HG02981 (cell line): ENCODE data around the gene MAP7D2.

Source experiments
- ATAC-seq: cut with Tn5 transposase; IDR thresholded peaks from one replicate; pipeline ENCODE4 v1.9.1; 2021; ENCODE audit warnings: mild to moderate bottlenecking, moderate library complexity; ENCODE audit not compliant: unreplicated experiment

MAP7D2 gene

DNA sequence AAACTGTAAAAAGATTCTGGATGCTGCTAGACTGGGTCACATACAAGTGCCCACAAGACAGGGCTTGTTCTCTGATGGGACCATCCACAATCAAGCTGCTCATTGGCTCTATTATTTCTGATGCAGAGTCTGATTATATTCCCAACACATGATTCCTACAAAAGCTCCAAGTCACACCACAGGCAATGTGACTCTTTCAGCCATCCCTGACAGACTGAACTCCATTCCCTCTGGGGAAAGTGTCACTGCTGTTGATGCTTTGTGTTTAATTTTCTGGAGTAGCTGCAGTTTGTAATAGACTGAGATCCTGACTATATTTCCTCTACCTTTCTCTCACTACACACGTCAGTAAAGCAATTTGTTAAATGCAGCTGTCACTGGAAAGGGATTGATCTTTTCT is 70.5 kb downstream of the MAP7D2 start:
- no peak for ATAC-seq

DNA sequence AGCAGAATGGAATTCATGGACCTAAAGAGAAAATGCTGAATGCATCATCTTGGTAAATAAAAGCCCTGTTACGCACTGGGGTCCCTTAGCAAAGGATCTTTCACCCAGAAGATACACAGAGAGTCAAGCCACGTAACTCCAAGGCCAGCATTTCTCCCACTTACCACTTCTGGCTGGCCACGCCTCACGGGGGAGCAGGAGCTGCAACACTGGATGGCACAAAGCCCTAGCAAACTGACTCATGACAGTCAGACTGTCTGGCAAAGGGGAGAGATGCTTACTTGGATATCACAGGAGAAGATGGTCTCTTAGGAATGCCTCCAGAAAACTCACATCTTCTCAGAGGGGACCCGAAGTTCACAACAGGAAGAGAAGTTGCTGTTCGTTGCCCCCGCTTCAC is 74.5 kb downstream of the MAP7D2 start:
- ATAC-seq = no peak

DNA sequence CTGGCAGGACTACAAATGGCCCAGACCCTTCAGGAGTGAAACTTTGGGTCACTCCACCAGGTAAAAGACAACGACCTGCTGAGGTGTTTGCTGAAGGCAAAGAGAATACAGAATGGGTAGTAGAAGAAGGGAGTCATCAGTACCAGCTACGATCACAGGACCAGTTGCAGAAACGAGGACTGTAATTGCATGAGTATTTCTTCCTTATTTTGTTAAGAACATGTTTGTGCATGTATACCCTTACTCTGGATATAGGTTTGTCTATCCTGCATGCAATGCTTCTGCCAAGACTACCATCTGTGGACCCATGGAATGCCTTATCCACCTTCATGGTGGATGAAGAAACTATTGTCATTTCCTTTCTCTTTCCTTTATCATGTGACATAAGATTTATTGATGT is 77.7 kb downstream of the MAP7D2 start:
- no peak for ATAC-seq

DNA sequence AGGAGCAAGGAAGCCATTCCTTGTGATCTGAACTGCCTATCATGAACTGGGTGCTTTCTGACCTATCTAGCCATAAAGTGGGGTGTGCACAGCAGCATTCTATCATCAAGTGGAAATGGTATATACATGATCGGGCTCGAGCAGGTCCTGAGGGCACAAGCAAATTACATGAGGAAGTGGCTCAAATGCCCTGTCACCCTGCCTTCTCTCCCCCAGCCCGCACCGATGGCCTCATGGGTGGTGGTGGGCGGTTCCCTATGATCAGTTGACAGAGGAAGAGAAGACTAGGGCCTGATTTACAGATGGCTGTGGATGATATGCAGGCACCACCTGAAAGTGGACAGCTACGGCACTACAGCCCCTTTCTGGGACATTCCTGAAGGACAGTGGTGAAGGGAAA is 79.5 kb downstream of the MAP7D2 start:
- ATAC-seq = no peak

DNA sequence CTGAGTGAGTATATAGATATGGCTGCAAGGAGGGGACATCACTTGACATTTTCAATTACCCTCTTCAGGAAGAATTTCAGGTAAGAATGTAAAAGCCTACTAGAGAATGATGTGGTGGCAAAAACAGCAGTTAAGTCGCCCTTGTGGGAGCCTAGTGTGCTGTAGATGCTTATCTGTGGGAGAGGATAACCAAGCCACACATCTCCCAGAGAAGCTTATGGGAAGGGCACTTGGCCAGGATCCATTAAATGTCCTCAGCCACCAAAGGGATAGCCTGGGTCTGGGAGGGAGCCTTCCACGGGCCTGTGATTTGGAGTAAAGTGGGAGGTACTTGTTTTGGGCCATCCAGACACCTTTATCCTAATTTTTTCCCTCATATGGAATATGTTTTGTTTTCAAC is 84.5 kb downstream of the MAP7D2 start:
- no peak for ATAC-seq

DNA sequence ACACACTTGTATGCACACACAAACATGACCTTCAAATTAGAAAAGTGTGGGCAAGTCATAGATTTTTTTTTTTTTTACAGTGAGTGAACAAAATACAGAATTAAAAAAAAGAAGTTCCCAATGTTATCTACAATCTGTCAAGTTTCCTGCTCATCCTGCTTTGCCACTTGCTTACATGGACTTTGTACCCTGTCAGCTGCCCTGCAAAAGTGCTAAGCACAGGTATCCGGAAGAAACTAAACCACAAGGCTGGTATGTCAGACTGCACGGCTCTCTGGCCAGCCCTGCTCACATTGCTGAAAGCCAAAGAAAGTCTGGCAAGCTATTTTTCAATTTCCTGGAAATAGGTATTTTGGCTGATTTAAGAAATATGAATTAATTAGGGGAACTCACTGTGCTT is 87.0 kb downstream of the MAP7D2 start:
- no peak for ATAC-seq

DNA sequence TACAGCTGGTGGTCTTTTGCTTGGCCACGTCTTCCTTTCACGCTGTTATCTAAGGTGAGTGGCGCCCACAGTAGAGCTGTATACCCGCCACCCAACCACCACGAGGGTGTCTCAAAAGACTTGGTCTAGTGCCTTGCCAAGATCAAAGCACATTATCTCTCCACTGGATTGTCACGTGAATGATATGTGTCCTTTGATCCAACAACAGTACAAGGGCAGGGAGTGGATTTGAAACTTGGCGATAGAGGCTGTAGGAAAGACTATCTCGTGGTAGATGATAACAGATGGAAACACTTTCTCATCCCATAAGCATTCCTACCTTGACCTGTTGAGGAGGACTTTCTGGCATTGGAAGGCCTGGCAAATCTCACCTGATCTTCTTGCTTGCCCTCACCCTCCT is 88.1 kb downstream of the MAP7D2 start:
- no peak for ATAC-seq

DNA sequence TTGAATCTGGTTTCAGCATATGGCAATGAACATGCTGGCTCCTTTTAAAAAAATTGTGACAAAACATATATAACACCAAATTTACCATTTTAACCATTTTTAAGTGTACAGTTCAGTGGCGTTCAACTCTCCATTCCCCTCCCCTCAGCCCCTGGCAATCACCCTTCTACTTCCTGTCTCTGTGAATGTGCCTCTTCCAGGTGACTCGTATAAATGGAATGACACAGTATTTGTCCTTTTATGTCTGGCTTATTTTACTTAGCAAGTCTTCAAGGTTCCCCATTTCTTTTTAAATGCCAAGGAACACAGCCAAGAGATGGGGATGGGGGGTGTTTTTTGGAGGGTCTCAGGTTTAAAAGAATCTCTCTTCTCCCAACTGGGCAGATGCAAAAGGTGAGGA is 90.4 kb downstream of the MAP7D2 start:
- no peak for ATAC-seq

DNA sequence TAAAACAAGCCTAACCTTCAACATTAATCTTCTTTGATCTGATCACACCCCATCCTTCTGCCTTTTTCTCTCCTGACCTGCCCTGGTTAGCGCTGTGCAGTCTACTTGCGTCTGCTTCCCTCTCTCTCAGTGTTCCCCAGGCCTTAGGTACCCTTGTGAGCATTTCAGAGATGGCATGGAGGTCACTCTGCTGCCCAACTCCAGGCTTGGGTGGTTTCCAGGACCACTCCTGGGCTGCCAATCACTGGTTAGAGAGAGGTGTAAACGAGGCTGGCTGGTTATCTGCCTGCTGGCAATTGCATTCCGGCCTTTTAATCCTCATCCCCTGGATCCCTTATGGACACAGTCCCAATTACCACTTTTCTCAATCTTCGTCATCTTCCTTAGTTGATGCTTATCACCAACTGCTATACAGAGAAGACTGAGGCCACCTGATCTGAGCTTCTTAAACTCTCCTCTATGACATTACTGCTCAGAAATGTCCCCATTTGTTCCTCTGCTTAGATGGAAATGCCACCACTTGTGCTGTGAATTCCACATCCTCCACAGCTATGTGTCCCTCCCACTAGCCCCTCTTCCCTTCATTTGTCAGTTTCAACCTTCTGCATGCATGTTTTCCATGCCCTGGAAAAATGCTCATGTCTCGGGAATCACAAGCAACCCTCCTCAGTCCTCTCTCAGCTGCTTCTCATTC is 96.9 kb downstream of the MAP7D2 start:
- no peak for ATAC-seq

DNA sequence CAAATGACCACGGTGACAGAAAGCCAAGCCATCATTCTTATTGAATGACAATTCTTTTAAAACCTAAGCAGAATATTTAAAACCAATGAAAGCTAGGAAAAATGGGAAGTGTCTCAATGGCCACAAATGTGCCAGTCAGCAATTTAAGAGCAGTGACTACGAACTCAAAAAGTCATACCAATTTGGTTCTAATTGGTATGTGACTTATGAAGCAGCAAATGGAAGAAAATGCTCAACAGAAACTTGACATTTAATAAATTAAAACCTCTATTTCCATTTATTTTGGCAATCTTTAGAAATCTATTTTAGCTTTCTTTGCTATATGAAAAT is 100.1 kb downstream of the MAP7D2 start:
- ATAC-seq = no peak

DNA sequence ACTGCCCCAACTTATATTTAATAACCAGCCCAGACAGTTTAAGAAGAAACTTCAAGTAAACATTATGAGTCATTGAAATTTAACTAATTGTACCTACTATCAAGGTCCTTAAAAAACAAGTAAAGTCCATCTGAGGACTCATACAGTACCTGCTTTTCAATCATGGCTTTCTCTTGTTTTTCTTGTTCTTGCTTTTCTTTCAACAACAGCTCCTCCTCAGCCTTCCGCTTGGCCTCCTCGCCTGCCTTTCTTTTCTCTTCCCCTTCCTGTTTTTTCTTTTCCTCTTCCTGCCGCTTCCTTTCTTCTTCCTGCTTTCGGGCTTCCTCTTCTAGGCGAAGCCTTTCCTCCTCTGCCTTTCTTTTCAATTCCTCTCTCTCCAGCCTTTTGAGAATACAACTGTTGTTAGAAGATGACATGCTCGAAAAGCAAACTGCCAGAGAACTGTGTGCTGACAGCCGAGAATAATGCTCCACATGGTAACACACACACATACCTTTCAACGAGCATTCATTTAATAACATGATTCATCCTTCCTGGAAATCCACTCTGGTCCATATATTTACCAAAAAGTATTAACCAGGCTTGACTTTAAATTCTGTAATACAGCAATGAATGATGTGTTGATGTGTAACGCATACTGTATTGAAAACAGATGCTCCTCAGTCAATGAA is 100.6 kb downstream of the MAP7D2 start:
- ATAC-seq = no peak

DNA sequence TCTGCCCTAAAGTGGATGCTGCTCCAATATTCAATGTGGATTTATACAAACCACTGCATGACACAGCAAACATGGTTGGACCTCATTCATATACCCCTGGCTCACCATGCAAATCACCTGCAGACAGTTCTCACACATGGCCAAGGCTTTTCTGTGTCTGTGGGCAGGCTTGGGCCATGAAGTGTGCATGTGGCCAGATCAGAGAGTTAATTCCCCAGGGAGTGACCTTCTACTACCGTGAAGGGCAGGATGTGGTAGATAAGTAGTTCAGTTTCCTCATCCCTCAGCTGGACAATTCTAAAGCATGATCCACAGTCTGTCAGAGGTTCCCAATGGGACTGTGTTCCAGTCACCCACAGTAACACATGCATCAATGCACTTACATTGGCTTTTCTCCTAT is 101.3 kb downstream of the MAP7D2 start:
- ATAC-seq = peak; percentile 74

DNA sequence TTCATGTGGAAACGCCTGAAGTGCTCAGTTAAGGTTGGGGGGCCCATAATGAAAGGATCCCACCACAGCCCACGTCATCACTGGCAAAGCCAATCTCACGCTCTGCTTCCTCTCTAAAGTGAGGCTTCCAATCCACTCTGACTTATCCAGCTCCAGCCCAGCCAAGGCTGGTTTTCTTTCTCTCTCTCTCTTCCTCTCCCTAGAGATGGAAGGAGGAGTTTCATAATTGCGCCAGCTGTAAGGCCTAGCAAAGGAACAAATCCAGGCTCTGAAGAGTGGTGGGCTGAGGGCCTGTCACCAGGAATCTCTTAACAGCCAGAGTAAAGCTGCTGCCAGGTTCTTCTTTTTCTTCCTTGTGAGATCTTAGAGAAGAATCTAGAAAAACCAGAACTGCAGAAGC is 105.1 kb downstream of the MAP7D2 start:
- ATAC-seq = no peak

DNA sequence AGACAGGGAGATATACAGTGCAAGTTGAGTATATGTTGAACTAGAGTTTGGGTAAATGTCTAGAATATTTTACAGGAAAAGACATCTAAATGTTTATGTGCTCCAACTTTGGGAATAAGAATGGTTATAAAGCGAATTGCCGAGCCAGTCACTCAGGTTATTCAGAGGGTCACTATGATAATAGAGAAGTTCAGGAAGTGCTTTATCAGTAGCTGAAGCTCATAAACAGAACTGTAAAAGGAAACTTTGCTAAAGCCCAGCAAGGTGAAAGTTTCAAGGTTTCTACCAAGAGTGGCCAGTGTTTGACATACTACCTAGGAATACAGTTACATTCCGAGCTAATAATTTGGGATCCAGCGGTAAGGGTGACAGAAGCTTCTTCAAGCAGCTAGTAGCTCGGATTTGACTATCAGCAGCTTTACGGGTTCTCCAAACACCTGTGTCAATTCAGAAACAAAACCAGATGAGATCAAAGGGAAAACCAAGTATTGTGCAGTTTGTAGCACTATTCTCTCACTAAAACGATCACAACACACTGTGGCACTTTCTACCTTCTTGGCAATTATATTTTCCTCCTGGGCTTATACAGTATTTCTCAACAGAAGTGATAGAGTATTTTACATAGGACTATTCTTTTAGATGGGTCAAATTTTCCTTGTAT is 108.6 kb downstream of the MAP7D2 start:
- ATAC-seq = no peak

DNA sequence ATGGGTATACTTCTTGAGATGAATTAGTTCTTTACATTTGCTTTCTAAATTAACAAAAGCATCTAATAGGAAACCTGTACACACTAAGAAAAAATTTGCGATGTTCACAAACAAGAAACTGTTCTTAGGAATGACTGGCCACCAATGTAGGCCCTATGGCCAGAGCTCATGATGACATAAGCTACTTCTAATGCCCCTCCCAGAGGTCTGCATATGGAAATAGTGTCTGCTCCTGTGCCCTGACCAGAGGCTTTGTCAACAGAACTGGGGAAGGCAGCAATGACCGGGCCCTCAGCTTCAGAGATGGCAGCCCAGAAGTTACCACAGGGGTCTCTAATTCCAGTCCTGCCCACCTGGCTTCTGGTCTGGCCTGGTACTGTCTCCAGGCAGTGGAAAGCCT is 110.8 kb downstream of the MAP7D2 start:
- ATAC-seq = no peak

DNA sequence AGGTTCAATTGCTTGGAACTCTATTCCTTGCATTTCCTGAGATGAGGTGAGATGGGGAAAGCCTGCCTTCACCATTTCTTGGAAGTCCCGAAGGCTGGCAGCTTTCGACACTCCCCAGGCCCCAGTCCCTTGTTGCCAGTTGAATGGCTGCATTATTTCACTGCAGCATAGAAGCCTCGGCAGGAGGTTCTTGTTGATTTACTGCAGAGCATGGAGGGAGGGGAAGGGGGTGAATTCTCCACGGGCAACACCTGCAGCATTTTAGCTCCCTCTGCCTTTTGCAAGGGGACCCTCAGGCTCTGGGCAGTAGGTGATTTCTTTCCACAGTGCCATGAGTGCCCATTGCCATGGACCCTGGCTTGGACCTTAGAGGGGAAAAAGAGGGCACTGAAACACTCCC is 115.1 kb downstream of the MAP7D2 start:
- ATAC-seq = no peak

DNA sequence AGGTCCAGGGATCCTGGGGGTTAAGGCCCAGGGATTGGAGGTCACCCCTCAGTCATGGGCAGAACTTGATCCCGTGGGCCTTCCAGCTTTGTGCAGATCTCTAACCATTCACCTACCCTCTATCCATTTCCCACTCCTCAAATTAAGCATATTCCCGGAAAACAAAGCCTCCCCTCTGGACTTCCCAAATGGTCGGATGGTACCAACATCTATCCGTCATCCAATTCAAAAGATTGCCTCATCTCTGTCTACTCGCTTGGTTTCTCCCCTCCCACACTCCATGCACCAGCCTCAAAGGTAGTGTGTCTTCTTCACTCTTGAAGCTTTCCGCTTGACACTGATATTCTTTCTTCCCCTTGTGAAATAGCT is 125.4 kb downstream of the MAP7D2 start:
- no peak for ATAC-seq

DNA sequence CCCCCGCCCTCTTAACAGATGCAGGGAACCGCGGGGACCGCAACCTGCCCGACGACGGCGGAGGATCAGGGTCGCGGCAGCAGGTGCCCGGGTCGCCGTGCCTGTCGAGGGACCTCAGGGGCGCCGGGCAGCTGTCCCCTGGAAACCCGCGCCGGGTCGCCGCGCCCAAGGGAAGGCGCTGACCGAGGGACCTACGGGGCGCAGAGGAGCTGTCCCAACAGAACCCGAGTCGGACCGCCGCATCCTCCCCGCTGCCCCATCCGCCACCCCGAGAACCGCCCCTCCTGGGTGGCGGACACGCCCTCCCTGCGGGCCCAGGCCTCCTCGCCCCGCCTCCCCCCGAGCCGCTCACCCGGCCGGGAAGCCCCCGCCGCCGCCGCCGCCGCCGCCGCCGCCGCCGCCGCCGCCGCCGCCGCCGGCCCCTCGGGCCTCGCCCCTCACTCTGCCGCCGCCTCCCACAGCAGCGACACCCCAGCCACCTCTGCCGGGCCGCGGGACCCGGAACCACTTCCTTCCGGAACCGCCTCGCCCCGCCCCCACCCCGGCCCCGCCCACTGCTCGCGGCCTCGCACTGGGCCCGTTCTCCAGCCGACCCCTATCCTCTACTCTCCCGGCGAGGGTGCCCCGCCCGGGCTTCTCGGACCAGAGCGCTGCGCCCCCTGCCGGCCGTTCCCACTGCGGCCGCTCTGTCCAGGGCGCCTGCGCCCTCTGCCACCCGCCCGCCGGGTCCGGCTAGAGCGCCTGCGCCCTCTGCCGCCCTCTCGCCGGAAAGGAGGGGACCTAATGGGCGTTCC is 126.0 kb downstream of the MAP7D2 start, which contains the start of gene BCLAF3:
TSS of gene BCLAF3 (minus strand) at position 506 of the 794 bp plus-strand sequence. CDS start 20,797 bp downstream, outside the sequence.
- ATAC-seq = peak; percentile 93

DNA sequence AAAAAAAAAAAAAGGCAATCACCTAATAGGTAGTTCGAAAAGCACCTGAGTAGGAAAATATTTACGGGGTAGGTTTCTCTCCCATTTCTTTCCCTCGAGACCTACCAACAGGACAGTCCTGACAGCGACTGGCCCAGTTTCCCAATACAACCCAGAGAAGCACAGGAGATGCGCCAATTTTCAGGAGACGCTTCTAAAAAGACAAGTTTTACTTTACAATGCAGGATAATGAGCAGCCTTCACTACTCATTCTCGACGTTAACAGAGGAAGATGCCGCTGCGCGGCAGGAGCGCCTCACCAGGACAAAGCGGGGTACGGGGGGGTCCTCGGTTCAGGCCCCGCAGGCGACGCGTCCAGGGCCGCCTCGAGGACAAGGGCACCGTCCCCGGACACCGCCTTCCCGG is 126.6 kb downstream of the MAP7D2 start:
- ATAC-seq = peak; percentile 11

DNA sequence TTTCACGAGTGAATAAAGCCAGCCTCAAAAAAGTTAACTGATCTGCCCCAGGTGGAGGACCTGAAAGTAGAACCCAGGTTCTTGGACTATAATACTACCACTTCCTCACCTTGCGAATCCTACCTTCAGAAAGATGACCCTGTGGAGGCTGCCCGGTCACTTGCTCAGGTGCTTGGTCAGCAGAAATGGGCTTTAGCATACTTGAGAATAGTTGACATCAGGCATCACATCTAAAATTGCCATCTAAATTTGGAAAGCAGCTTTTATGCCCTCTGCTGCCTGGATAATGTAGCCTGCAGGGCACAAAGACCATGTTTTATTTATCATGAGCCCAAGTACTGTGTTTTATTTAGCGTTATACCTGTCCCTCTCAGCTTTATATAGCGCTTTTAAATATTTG is 128.9 kb downstream of the MAP7D2 start:
- no peak for ATAC-seq

DNA sequence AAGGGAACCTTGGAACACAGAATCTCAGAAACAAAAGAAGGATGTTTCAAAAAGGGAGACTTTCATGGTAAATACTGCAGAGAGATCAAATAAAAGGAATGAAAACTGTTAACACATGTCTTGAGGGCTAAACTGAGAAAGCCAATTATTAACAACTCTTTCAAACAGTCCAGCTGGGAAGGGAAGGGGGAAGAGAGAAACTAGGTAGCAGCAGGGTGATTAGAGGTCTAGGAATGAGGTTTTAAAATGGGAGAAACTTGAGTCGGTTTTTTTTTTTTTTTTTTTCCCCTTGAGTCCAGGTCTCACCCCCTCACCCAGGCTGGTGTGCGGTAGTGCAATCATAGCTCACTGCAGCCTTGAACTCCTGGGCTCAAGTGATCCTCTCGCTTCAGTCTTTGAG is 130.2 kb downstream of the MAP7D2 start:
- no peak for ATAC-seq

DNA sequence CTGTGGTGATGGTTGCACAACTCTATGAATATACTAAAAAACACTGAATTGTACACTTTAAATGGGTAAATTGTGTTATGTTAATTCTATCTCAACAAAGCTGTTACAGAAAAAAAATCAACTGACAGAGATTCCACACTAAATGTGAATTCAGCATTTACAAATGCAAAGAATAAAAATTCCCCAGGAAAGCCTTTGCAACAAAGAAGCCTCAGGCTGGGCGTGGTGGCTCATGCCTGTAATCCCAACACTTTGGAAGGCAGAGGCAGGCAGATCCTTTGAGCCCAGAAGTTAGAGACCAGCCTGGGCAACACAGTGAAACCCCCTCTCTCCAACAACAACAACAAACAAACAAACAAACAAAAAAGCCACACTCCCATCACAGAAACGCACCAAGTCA is 134.8 kb downstream of the MAP7D2 start:
- no peak for ATAC-seq
